OCI-M2 (cell line): ENCODE measurements around the gene ATP8B2.
"Not testable (repeated sequence)": the region's sequence is repeated elsewhere in the genome, so short reads cannot be mapped to it uniquely, and the experiment has no call there.

Source experiments
- DNase-seq: peaks from one replicate; lab custom pipeline; 2025; ENCODE audit not compliant: unreplicated experiment; lab: John Stamatoyannopoulos, UW

ATP8B2 gene

GRCh38 chr1:154324669-154325582 lies at the start of gene ATP8B2:
Gene ATP8B2, plus strand, starts transcription at chr1:154325525. Its CDS starts 2,617 bp downstream, at chr1:154328142.
- DNase-seq = no peak

- no peak for DNase-seq
These were observed 48.5 kb upstream of the ATP8B2 start for GRCh38 chr1:154276797-154277196.

- not testable (repeated sequence) for DNase-seq
These were observed 37.7 kb upstream of the ATP8B2 start for GRCh38 chr1:154287591-154287990.

GRCh38 chr1:154288661-154289060 lies 36.7 kb upstream of the ATP8B2 start:
- no peak for DNase-seq

- no peak for DNase-seq
These were observed 34.4 kb upstream of the ATP8B2 start for GRCh38 chr1:154290921-154291320.

GRCh38 chr1:154295408-154296235 lies 29.7 kb upstream of the ATP8B2 start:
- DNase-seq = no peak

GRCh38 chr1:154301582-154301981 lies 23.7 kb upstream of the ATP8B2 start:
- no peak for DNase-seq

GRCh38 chr1:154304664-154305337 lies 20.5 kb upstream of the ATP8B2 start:
- no peak for DNase-seq

GRCh38 chr1:154306151-154306550 lies 19.2 kb upstream of the ATP8B2 start:
- DNase-seq = no peak

GRCh38 chr1:154307670-154308270 lies 17.6 kb upstream of the ATP8B2 start:
- not testable (repeated sequence) for DNase-seq

GRCh38 chr1:154309136-154309535 lies 16.2 kb upstream of the ATP8B2 start:
- DNase-seq = not testable (repeated sequence)

GRCh38 chr1:154312229-154313065 lies 12.9 kb upstream of the ATP8B2 start:
- DNase-seq = not testable (repeated sequence)

GRCh38 chr1:154313066-154313356 lies 12.3 kb upstream of the ATP8B2 start:
- no peak for DNase-seq

- DNase-seq = not testable (repeated sequence)
These were observed 11.1 kb upstream of the ATP8B2 start for GRCh38 chr1:154314226-154314625.

GRCh38 chr1:154316704-154317103 lies 8.6 kb upstream of the ATP8B2 start:
- DNase-seq = no peak

- DNase-seq = no peak
These were observed 6.9 kb upstream of the ATP8B2 start for GRCh38 chr1:154318386-154318785.

GRCh38 chr1:154320882-154321608 lies 4.3 kb upstream of the ATP8B2 start, which contains the start of gene AQP10:
Gene AQP10, plus strand, starts transcription at chr1:154321093. Its CDS starts 63 bp downstream, at chr1:154321156.
- DNase-seq = no peak

- DNase-seq = not testable (repeated sequence)
These were observed 3.8 kb upstream of the ATP8B2 start for GRCh38 chr1:154321609-154321934.

- no peak for DNase-seq
These were observed 1.8 kb upstream of the ATP8B2 start for GRCh38 chr1:154323493-154323892.
